ENCODE results near the gene PSG1. TPM values are rescaled to one million over a fixed set of nuclear protein-coding genes. Genes with fewer than 3 reads are reported as not detected.
"Not testable (repeated sequence)": the region's sequence is repeated elsewhere in the genome, so short reads cannot be mapped to it uniquely, and the experiment has no call there.

PSG1 gene
- polyA plus RNA-seq, 4 donors = 0.08 TPM; not detected in 3

GRCh38 chr19:42882730-42883129, 3.2 kb upstream of the PSG1 start:
- DNase-seq (ENCODE audit: low read depth in 4 of 4, low spot score in 2 of 4) = not testable (repeated sequence)

- not testable (repeated sequence) for DNase-seq (ENCODE audit: low read depth in 4 of 4, low spot score in 2 of 4)
Observed at GRCh38 chr19:42882010-42882409, 2.5 kb upstream of the PSG1 start.

- not testable (repeated sequence) for DNase-seq (ENCODE audit: low read depth in 4 of 4, low spot score in 2 of 4)
Observed at GRCh38 chr19:42881279-42881678, 1.8 kb upstream of the PSG1 start.

DNA sequence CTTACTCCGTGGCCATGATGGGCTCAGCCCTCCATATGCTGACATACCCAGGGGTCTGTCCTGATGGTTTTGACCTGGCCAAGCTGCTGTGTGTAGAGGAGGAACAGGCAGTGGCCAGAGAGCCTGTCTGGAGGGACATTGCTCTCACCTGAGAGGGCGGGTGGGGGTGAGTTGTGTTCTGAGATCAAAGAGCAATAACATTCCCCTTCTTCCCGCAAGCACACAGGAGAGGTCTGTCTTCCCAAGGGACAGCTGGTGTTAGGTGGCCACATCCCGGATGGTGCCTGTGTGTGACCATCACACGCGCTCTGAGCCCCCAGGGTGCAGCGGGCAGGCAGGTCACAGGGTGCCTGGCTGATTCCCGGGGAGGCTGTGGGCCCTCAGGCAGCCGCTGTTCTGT, 1.1 kb upstream of the PSG1 start:
- not testable (repeated sequence) for DNase-seq (ENCODE audit: low read depth in 4 of 4, low spot score in 2 of 4)

DNA sequence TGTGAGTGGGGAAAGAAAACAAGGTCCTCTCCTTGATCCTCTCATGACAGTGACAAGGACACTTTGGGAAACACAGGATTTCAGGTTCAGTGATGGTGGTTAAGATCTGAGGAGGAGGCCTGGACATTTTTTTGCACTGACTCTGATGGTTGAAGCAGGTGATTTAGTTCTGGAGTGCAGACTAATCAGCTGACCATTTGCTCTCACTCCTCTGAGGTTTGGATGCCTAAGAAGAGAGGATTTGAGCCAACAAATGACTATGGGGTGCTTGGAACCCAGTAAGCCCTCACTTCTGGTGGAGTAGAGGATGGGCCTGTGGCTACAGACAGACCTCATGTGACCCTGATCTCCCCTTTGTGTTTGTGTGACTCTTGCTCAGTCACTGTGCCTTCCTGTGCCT, 2.9 kb downstream of the PSG1 start:
- DNase-seq (ENCODE audit: low read depth in 4 of 4, low spot score in 2 of 4) = not testable (repeated sequence)

DNA sequence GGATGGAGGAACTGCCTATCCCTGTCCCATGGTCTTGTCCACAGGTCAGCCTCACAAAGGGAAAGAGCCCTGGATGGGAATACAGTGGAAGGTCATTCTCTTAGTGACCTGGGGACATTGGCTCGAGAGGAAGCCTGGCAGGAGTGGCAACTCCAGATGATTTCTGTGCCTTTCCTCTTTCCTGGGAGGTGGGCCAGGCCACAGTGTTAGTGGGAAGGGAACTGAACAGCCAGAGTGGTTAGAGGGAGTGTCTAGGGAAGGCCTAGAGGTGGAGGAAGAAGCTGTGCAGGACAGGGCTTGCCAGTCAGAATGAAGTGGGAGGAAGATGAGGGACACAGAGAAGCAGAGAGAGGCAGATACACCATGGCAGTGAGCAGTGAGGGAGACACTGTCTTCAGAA, 3.6 kb downstream of the PSG1 start:
- not testable (repeated sequence) for DNase-seq (ENCODE audit: low read depth in 4 of 4, low spot score in 2 of 4)

DNA sequence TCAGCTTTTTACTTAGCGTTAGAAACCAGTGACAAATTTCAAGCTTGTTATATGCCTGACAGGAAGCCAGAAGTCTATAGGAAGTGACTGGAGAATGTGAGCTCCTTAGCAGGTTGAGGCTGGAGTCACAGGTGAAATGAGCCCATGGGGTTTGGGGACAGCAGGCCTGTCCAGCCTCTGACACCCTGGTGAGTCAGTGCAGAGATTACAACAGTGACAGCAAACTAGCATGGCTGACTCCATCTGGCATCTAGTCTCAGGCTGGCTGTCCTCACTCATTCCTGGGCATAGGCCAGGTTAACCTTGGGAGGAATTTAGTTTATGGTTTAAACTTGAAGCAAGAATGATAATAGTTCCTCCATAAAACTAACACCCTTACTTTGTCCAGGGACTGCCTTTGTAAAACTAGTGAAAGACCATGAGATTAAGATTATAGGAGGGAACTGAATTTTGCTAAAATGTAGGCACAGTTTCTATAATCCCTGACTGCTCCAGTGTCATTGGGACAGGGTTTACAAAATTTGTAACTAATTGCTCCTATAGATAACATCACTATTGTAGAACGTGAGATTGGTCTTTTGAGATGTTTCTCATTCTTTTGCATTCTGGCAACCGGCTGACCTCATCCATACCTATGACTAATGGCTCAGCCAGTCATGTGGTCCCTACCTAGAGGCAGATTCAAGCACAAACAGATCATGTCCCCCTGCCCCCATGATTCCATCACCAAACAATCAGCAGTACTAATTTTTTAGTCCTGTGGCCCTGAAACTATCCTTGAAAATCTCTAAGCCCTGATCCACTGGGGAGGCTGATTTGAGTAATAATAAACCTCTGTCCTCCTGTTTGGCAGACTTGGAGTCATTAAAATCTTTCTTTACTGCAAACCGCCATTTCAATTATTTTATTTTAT, 4.4 kb downstream of the PSG1 start:
- not testable (repeated sequence) for DNase-seq (ENCODE audit: low read depth in 4 of 4, low spot score in 2 of 4)

GRCh38 chr19:42874136-42874535, 5.4 kb downstream of the PSG1 start:
- not testable (repeated sequence) for DNase-seq (ENCODE audit: low read depth in 4 of 4, low spot score in 2 of 4)

- no peak for DNase-seq (ENCODE audit: low read depth in 4 of 4, low spot score in 2 of 4)
Observed at GRCh38 chr19:42872608-42873007, 6.9 kb downstream of the PSG1 start.

DNA sequence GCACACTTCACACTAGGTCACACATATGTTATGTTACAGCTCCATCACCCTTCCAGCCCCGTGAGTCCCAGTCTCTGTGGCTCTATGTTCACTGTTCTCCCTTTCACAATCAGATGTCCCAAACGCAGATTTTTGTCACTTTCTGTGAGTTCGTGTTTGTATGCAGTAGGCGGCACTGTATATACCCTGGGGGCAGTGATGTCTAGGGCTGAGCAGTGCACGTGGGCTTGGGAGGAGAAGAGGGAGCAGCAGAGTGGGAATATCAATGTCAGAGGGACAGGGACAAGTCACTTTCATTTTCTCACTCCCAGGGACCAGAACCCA, 22.0 kb downstream of the PSG1 start:
- DNase-seq (ENCODE audit: low read depth in 4 of 4, low spot score in 2 of 4) = no peak

DNA sequence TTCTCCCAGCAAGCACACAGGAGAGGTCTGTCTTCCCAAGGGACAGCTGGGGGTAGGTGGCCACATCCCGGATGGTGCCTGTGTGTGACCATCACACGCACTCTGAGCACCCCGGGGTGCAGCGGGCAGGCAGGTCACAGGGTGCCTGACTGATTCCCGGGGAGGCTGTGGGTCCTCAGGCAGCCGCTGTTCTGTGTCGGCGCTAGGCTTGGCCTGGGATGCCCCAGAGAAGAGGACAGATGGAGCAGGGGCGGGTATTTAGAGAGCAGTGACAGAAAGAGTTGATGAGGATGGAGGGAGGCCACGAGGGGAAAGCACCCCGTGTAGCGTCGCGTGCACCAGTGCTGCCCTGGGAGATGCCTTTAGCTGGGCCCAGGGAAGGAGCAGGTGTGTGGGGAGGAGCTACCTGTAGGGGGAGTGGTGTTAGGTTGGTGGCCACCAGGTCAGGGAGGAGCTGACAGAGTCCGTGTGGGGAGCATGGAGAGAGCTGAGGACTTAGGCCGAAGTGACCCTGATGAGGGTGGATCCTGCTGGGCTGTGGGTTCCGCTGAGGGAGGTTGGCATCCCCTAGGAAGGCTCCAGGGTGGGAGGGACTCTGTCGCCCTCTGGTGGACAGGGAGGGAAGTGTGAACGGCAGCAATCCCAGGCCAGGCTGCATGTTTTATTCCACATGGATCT, 22.5 kb downstream of the PSG1 start:
- not testable (repeated sequence) for DNase-seq (ENCODE audit: low read depth in 4 of 4, low spot score in 2 of 4)

- DNase-seq (ENCODE audit: low read depth in 4 of 4, low spot score in 2 of 4) = not testable (repeated sequence)
Observed at GRCh38 chr19:42854745-42855144, 24.8 kb downstream of the PSG1 start.

GRCh38 chr19:42853231-42853630, 26.3 kb downstream of the PSG1 start:
- not testable (repeated sequence) for DNase-seq (ENCODE audit: low read depth in 4 of 4, low spot score in 2 of 4)

DNA sequence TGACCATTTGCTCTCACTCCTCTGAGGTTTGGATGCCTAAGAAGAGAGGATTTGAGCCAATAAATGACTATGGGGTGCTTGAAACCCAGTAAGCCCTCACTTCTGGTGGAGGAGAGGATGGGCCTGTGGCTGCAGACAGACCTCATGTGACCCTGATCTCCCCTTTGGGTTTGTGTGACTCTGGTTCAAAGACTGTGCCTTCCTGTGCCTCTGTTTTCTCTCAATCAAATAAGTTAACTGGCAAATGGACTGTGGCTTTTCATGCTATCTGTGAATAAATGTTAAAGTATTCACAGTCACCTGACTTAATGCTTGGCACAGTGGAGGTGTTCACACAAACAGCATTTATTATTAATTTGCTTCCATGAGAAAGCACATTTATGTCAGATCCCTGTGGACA, 26.7 kb downstream of the PSG1 start:
- not testable (repeated sequence) for DNase-seq (ENCODE audit: low read depth in 4 of 4, low spot score in 2 of 4)

- not testable (repeated sequence) for DNase-seq (ENCODE audit: low read depth in 4 of 4, low spot score in 2 of 4)
Observed at GRCh38 chr19:42851718-42852280, 27.7 kb downstream of the PSG1 start.

DNA sequence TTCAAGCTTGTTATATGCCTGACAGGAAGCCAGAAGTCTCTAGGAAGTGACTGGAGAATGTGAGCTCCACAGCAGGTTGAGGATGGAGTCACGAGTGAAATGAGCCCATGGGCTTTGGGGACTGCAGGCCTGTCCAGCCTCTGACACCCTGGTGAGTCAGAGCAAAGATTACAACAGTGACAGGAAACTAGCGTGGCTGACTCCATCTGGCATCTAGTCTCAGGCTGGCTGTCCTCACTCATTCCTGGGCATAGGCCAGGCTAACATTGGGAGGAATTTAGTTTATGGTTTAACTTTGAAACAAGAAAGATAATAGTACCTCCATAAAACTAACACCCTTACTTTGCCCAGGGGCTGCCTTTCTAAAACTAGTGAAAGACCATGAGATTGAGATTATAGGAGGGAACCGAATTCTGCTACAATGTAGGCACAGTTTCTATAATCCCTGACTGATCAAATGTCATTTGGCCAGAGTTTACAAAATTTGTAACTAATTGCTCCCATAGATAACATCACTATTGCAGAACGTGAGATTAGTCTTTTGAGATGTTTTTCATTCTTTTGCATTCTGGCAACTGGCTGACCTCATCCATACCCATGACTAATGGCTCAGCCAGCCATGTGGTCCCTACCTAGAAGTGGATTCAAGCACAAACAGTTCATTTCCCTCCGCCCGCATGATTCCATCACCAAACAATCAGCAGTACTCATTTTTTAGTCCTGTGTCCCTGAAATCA, 28.4 kb downstream of the PSG1 start:
- DNase-seq (ENCODE audit: low read depth in 4 of 4, low spot score in 2 of 4) = no peak

GRCh38 chr19:42846597-42846996, 32.9 kb downstream of the PSG1 start:
- no peak for DNase-seq (ENCODE audit: low read depth in 4 of 4, low spot score in 2 of 4)

DNA sequence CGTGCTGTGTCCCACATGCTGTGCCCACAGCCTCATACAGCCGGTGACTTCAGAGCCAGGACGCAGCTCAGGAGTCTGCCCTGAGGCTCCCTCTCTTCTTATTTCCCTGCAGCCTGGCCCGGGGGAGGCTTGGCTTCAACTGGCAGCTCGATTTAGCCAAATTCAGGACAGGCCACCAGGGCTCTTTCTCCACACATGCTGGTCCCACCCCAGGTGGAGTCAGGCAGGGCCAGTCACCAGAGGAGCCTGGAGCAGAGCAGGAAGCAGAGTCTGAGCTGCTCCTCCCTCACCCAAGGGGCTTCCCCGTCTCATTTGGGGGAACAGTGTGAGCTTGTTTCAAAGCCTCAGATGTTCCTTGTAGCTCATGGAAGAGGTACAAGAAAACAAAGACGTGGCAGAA, 35.9 kb downstream of the PSG1 start:
- not testable (repeated sequence) for DNase-seq (ENCODE audit: low read depth in 4 of 4, low spot score in 2 of 4)

- DNase-seq (ENCODE audit: low read depth in 4 of 4, low spot score in 2 of 4) = not testable (repeated sequence)
Observed at GRCh38 chr19:42832746-42833442, 46.6 kb downstream of the PSG1 start.

- DNase-seq (ENCODE audit: low read depth in 4 of 4, low spot score in 2 of 4) = not testable (repeated sequence)
Observed at GRCh38 chr19:42832023-42832680, 47.4 kb downstream of the PSG1 start.

All from left renal cortex interstitium (tissue), 4 donors.